IMR-90 (cell line): Measurements from ENCODE around the gene ZBED2. TPM values are rescaled to one million over a fixed set of nuclear protein-coding genes. Genes with fewer than 3 reads are reported as not detected.

Experiments used
- ATAC-seq: fragments of 200-7000 bp; cut with Tn5 transposase; 2 replicates; pipeline ENCODE4 v1.9.1; 2020; ENCODE audit warnings: low read depth, mild to moderate bottlenecking, moderate library complexity
- BruUV-seq: library from RNA; stranded (reverse); fragments of 400-500 nt; replicated peaks from 2 replicates; lab custom pipeline; 2021; lab: Mats Ljungman, UMichigan
- CTCF ChIA-PET: fragments of 300-600 bp; formaldehyde crosslinking; extraction: SDS; loops from one replicate; lab custom pipeline; 2021; ENCODE audit warnings: antibody characterized with exemption; lab: Yijun Ruan, JAX
- POLR2A ChIA-PET: fragments of 300-600 bp; sonication (Branson Sonifier 250); formaldehyde crosslinking; loops from one replicate; lab custom pipeline; 2022; ENCODE audit warnings: antibody characterized with exemption; ENCODE audit not compliant: unreplicated experiment; lab: Charles Lee
- DNase-seq: peaks from one replicate; pipeline ENCODE4 v3.0.0; 2013
- H2AFZ ChIP-seq: replicated peaks from 2 replicates; pipeline ENCODE3; 2013; ENCODE audit warnings: low read length, mild to moderate bottlenecking; ENCODE audit not compliant: poor library complexity
- H2AK5ac ChIP-seq: 2 replicates; pipeline ENCODE4 v1.6.1; 2013; ENCODE audit warnings: low read depth, low read length, inconsistent platforms
- H2AK9ac ChIP-seq: replicated peaks from 2 replicates; pipeline ENCODE3; 2013; ENCODE audit warnings: mild to moderate bottlenecking, low read depth, low read length, moderate library complexity; ENCODE audit not compliant: poor library complexity
- H2BK120ac ChIP-seq: 2 replicates; pipeline ENCODE4 v1.6.1; 2013; ENCODE audit warnings: low read depth, low read length, inconsistent platforms
- H2BK15ac ChIP-seq: 3 replicates; pipeline ENCODE4 v1.6.1; 2013; ENCODE audit warnings: low read depth, low read length, inconsistent platforms
- H2BK20ac ChIP-seq: 2 replicates; pipeline ENCODE4 v1.6.1; 2013; ENCODE audit warnings: low read depth, mild to moderate bottlenecking, inconsistent platforms, low read length, moderate library complexity
- H2BK5ac ChIP-seq: 2 replicates; pipeline ENCODE4 v1.6.1; 2013; ENCODE audit warnings: mild to moderate bottlenecking, low read depth, low read length, inconsistent platforms; ENCODE audit not compliant: poor library complexity, severe bottlenecking
- H3K14ac ChIP-seq: replicated peaks from 2 replicates; pipeline ENCODE4 v1.6.1; 2013; ENCODE audit warnings: low read depth, low read length, inconsistent platforms
- H3K18ac ChIP-seq: 2 replicates; pipeline ENCODE4 v1.6.1; 2013; ENCODE audit warnings: low read depth, low read length, control low read depth
- H3K23ac ChIP-seq: 2 replicates; pipeline ENCODE4 v1.6.1; 2013; ENCODE audit warnings: low read depth, low read length, inconsistent platforms
- H3K27ac ChIP-seq: 2 replicates; pipeline ENCODE4 v1.5.1; 2013; ENCODE audit warnings: mild to moderate bottlenecking, control low read depth, low read length; ENCODE audit not compliant: insufficient read depth
- H3K27me3 ChIP-seq: 2 replicates; pipeline ENCODE4 v1.6.1; 2013; ENCODE audit warnings: low read length; ENCODE audit not compliant: control insufficient read depth, insufficient read depth
- H3K36me3 ChIP-seq: 2 replicates; pipeline ENCODE4 v1.6.1; 2013; ENCODE audit warnings: low read length, mixed read lengths; ENCODE audit not compliant: control insufficient read depth, insufficient read depth
- H3K4ac ChIP-seq: 2 replicates; pipeline ENCODE4 v1.6.1; 2013; ENCODE audit warnings: low read depth, low read length, inconsistent platforms
- H3K4me1 ChIP-seq: 2 replicates; pipeline ENCODE4 v1.6.1; 2013; ENCODE audit warnings: low read length, mixed read lengths; ENCODE audit not compliant: control insufficient read depth, insufficient read depth
- H3K4me2 ChIP-seq: 2 replicates; pipeline ENCODE4 v1.6.1; 2013; ENCODE audit warnings: low read depth, mild to moderate bottlenecking, control low read depth, low read length, moderate library complexity
- H3K4me3 ChIP-seq: 2 replicates; pipeline ENCODE4 v1.5.1; 2013; ENCODE audit warnings: low read depth, mild to moderate bottlenecking, control low read depth, low read length, moderate library complexity; ENCODE audit not compliant: insufficient read depth
- H3K56ac ChIP-seq: 2 replicates; pipeline ENCODE4 v1.6.1; 2013; ENCODE audit warnings: low read length, inconsistent platforms; ENCODE audit not compliant: insufficient read depth; ENCODE audit errors: extremely low read depth
- H3K79me1 ChIP-seq, 2 experiments: 2 replicates each; pipeline ENCODE4 v1.6.1; 2013; ENCODE audit warnings: low read length in 2 of 2, inconsistent platforms in 1 of 2, low read depth in 1 of 2
- H3K9ac ChIP-seq: 2 replicates; pipeline ENCODE4 v1.6.1; 2013; ENCODE audit warnings: low read depth, low read length, control low read depth
- H3K9me1 ChIP-seq: 2 replicates; pipeline ENCODE4 v1.6.1; 2013; ENCODE audit warnings: low read length, inconsistent platforms; ENCODE audit not compliant: insufficient read depth
- H3K9me3 ChIP-seq: 2 replicates; pipeline ENCODE4 v1.6.1; 2013; ENCODE audit warnings: low read length; ENCODE audit not compliant: control insufficient read depth, insufficient read depth
- H4K20me1 ChIP-seq: 2 replicates; pipeline ENCODE4 v1.6.1; 2013; ENCODE audit warnings: low read length, inconsistent platforms; ENCODE audit not compliant: insufficient read depth
- H4K5ac ChIP-seq: 2 replicates; pipeline ENCODE4 v1.6.1; 2013; ENCODE audit warnings: mild to moderate bottlenecking, low read depth, low read length, control low read depth
- H4K8ac ChIP-seq, 2 experiments: 2 replicates each; pipeline ENCODE4 v1.6.1; 2013; ENCODE audit warnings: low read depth in 2 of 2, low read length in 2 of 2, control low read depth in 1 of 2, inconsistent platforms in 1 of 2
- H4K91ac ChIP-seq: 2 replicates; pipeline ENCODE4 v1.6.1; 2013; ENCODE audit warnings: low read depth, low read length, inconsistent platforms; ENCODE audit not compliant: insufficient read depth
- RAD21 ChIP-seq: IDR thresholded peaks from 2 replicates; pipeline ENCODE4 v1.6.1; 2012; ENCODE audit warnings: low read length, improper control_type of control experiment
- SMC3 ChIP-seq: fragments of 150-350 bp; IDR thresholded peaks from 2 replicates; pipeline ENCODE4 v1.6.1; 2016; ENCODE audit warnings: low read depth, mild to moderate bottlenecking, antibody characterized with exemption, low read length, moderate library complexity
- WGBS, 2 experiments: methylation state at CpG; one replicate each; pipeline versions ENCODE4 v1.1.5 to v1.1.7; 2013; ENCODE audit warnings: missing lambda C conversion rate in 2 of 2; ENCODE audit not compliant: insufficient read length in 1 of 2; ENCODE audit errors: extremely low coverage in 2 of 2; 5-methylcytosine and 5-hydroxymethylcytosine counted together
- dilution Hi-C: fragments of 300-500 bp; cut with HindIII; formaldehyde crosslinking; loops from one replicate; pipeline ENCODE4 v1.14.3; 2018; ENCODE audit warnings: low sequenced_read_pairs; ENCODE audit not compliant: unreplicated experiment
- in situ Hi-C: fragments of 300-500 bp; cut with MboI; formaldehyde crosslinking; loops from 3 replicates; pipeline ENCODE4 v1.14.3; 2019; ENCODE audit warnings: low sequenced_read_pairs, inconsistent platforms, mixed read lengths
- intact Hi-C: fragments of 100-400 bp; cut with micrococcal nuclease; formaldehyde crosslinking; loops from 2 replicates; pipeline ENCODE4 v1.10.0; 2022
- polyA plus RNA-seq, 3 experiments: library from polyadenylated mRNA; depleted of rRNA; stranded (reverse); fragments of >200 nt; gene quantifications; 2 replicates each; pipeline ENCODE4 v1.2.3, GENCODE V29; 2012; ENCODE audit warnings: low replicate concordance in 1 of 3
- total RNA-seq: library from RNA; depleted of rRNA; stranded (reverse); fragments of >200 nt; gene quantifications from 2 replicates; pipeline ENCODE4 v1.2.3, GENCODE V29; 2012
- TF ChIP-seq, protein P1 (sequence below): fragments of 150-350 bp; IDR thresholded peaks from 2 replicates; pipeline ENCODE4 v1.6.1; 2016; ENCODE audit warnings: low read depth, mild to moderate bottlenecking, low read length, moderate library complexity, borderline replicate concordance
- TF ChIP-seq, protein P2 (sequence below): conservative IDR thresholded peaks from 2 replicates; pipeline ENCODE4 v1.5.1; 2012; ENCODE audit warnings: mild to moderate bottlenecking, low read depth, low read length, improper control_type of control experiment

ZBED2 gene
- total and polyA plus RNA-seq, 2 of the 4 experiments (the other 2 are of a cell fraction) = 0.51 to 0.72 TPM

DNA sequence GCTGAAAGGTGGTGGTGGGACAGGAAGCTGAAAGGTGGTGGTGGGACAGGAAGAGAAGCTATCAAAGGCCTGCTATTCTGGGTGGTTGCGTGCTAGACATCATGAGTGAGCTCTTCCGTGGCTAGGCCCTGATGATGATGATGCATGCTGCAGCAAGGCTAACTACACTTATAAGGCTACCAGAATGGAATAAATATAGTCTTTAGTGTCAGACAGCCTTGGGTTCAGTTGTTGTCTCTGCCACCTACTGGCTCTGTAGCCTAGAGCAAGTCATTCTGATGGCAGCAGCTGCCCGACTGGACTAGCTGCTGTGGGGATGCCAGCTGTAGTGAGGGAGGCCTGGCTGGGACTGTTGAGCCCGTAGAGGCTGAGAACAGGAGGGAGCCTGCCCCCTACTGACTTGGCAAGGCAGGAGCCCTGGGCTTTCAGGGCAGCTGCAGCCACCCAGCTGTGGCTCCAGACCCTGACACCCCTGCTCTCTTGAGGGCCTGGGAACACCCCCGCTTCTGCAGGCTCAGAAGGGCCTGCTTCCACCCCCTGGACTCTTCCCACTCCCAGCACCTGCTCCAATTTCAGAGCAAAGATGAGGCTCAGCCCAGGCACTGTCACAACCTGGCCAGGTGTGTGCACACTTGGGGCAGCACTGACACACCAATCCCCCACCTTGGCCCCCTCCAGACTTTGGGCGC lies 21.4 kb upstream of the ZBED2 start:
- ATAC-seq = peak; percentile 60

More for the DNA sequence above, 21.4 kb upstream of the ZBED2 start:
- H3K14ac ChIP-seq = no peak overlapping the region
- H4K8ac ChIP-seq = no peak overlapping the region
- H3K4ac ChIP-seq = no peak overlapping the region
- no peak overlapping the region for H4K5ac ChIP-seq
- no peak overlapping the region for H2BK120ac ChIP-seq
- H2AFZ ChIP-seq = no peak overlapping the region
- H3K27ac ChIP-seq = no peak overlapping the region
- peak; percentile 18 for DNase-seq
- ChIA-PET CTCF (interaction anchor here (0.7 to 2.1 kb wide), 7 partner anchors 12 to 53 kb away, joined by 3 to 18 read pairs (median 3); partner anchors contain the start of gene ZBED2), POLR2A (no interaction called here)
- no peaks in the 10 kb centered on the region for H3K27me3 ChIP-seq
- peaks cover 3% of the 10 kb centered on the region; the same call in 1 of the 2 replicates for H3K9me1 ChIP-seq
- no peak overlapping the region for H3K4me3 ChIP-seq
- H3K4me2 ChIP-seq = no peak overlapping the region
- no peaks in the 10 kb centered on the region for H3K4me1 ChIP-seq
- H3K56ac ChIP-seq = no peak overlapping the region
- H3K23ac ChIP-seq = no peak overlapping the region
- in situ Hi-C loops = no loop called here
- H2BK15ac ChIP-seq = no peak overlapping the region; the same call in 2 of the 3 replicates
- no TSS peak for BruUV-seq
- no peak overlapping the region for H3K18ac ChIP-seq
- H3K36me3 ChIP-seq = no peaks in the 10 kb centered on the region
- H4K91ac ChIP-seq = no peak overlapping the region
- H3K9me3 ChIP-seq = no peaks in the 10 kb centered on the region; the same call in 1 of the 2 replicates
- no peaks in the 10 kb centered on the region for H4K20me1 ChIP-seq
- no peak overlapping the region for H2BK5ac ChIP-seq
- H3K9ac ChIP-seq = no peak overlapping the region
- dilution Hi-C loops = no loop called here
- intact Hi-C loops = no loop called here
- TF ChIP-seq, protein P1, sequence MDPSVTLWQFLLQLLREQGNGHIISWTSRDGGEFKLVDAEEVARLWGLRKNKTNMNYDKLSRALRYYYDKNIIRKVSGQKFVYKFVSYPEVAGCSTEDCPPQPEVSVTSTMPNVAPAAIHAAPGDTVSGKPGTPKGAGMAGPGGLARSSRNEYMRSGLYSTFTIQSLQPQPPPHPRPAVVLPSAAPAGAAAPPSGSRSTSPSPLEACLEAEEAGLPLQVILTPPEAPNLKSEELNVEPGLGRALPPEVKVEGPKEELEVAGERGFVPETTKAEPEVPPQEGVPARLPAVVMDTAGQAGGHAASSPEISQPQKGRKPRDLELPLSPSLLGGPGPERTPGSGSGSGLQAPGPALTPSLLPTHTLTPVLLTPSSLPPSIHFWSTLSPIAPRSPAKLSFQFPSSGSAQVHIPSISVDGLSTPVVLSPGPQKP = no peak
- TF ChIP-seq, protein P2, sequence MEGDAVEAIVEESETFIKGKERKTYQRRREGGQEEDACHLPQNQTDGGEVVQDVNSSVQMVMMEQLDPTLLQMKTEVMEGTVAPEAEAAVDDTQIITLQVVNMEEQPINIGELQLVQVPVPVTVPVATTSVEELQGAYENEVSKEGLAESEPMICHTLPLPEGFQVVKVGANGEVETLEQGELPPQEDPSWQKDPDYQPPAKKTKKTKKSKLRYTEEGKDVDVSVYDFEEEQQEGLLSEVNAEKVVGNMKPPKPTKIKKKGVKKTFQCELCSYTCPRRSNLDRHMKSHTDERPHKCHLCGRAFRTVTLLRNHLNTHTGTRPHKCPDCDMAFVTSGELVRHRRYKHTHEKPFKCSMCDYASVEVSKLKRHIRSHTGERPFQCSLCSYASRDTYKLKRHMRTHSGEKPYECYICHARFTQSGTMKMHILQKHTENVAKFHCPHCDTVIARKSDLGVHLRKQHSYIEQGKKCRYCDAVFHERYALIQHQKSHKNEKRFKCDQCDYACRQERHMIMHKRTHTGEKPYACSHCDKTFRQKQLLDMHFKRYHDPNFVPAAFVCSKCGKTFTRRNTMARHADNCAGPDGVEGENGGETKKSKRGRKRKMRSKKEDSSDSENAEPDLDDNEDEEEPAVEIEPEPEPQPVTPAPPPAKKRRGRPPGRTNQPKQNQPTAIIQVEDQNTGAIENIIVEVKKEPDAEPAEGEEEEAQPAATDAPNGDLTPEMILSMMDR = peak; percentile 28
- TF ChIP-seq SMC3 = peak; percentile 9; the same call in 1 of the 2 replicates
- peak; percentile 19; the same call in 1 of the 2 replicates for TF ChIP-seq RAD21
- WGBS, 2 experiments = 72% methylated on average over 3 of the region's 6 CpGs; no CpG with 5 or more reads in 1 of the 2 experiments
- H2AK5ac ChIP-seq = no peak overlapping the region
- no peak overlapping the region for H2AK9ac ChIP-seq
- no peak overlapping the region for H2BK20ac ChIP-seq
- no peaks in the 10 kb centered on the region for H3K79me1 ChIP-seq
